Endodermal cell (in vitro differentiated cells): Measurements from ENCODE around the gene LYZ. TPM values are rescaled to one million over a fixed set of nuclear protein-coding genes. Genes with fewer than 3 reads are reported as not detected.

ENCODE experiments used
- DNase-seq: peaks from one replicate; pipeline ENCODE4 v3.0.0-alpha.2; 2017
- H3K27ac ChIP-seq: 2 replicates; pipeline ENCODE4 v1.5.1; 2013; ENCODE audit warnings: mild to moderate bottlenecking, low read depth, low read length, moderate library complexity
- H3K27me3 ChIP-seq: 2 replicates; pipeline ENCODE4 v1.6.1; 2013; ENCODE audit warnings: mild to moderate bottlenecking, low read length, moderate library complexity; ENCODE audit not compliant: insufficient read depth, control insufficient read depth, poor library complexity, severe bottlenecking
- H3K36me3 ChIP-seq: 2 replicates; pipeline ENCODE4 v1.7.0; 2013; ENCODE audit warnings: mild to moderate bottlenecking, low read length, moderate library complexity; ENCODE audit not compliant: control insufficient read depth, insufficient read depth
- H3K4me1 ChIP-seq: one replicate; pipeline ENCODE4 v1.7.0; 2013; ENCODE audit warnings: low read length; ENCODE audit not compliant: control insufficient read depth, insufficient read depth
- H3K4me3 ChIP-seq: 2 replicates; pipeline ENCODE4 v1.5.1; 2013; ENCODE audit warnings: mild to moderate bottlenecking, low read length, moderate library complexity
- H3K9ac ChIP-seq: 2 replicates; pipeline ENCODE4 v1.6.1; 2013; ENCODE audit warnings: mild to moderate bottlenecking, low read length, moderate library complexity; ENCODE audit not compliant: poor library complexity, severe bottlenecking; ENCODE audit errors: extremely low read depth
- H3K9me3 ChIP-seq: 2 replicates; pipeline ENCODE4 v1.6.1; 2013; ENCODE audit warnings: mild to moderate bottlenecking, low read length, moderate library complexity; ENCODE audit not compliant: control insufficient read depth
- H3K27ac Mint-ChIP-seq: 2 replicates; pipeline ENCODE4 v1.8.0; 2020; ENCODE audit warnings: mixed read lengths
- H3K27me3 Mint-ChIP-seq: 2 replicates; pipeline ENCODE4 v1.8.0; 2021; ENCODE audit warnings: mild to moderate bottlenecking, mixed read lengths; ENCODE audit not compliant: insufficient read depth
- H3K36me3 Mint-ChIP-seq: 2 replicates; pipeline ENCODE4 v1.8.0; 2020; ENCODE audit warnings: low read depth, mixed read lengths
- H3K4me1 Mint-ChIP-seq: 2 replicates; pipeline ENCODE4 v1.8.0; 2020; ENCODE audit warnings: mixed read lengths
- H3K4me3 Mint-ChIP-seq: 2 replicates; pipeline ENCODE4 v1.8.0; 2020; ENCODE audit warnings: mild to moderate bottlenecking, moderate library complexity, mixed read lengths
- H3K9me3 Mint-ChIP-seq: 2 replicates; pipeline ENCODE4 v1.8.0; 2020; ENCODE audit warnings: mild to moderate bottlenecking, mixed read lengths
- WGBS, 2 experiments: methylation state at CpG; one replicate each; pipeline versions ENCODE4 v1.1.5 to v1.1.7; 2013; ENCODE audit warnings: missing lambda C conversion rate in 2 of 2, mixed read lengths in 1 of 2; ENCODE audit not compliant: insufficient coverage in 1 of 2, insufficient read length in 1 of 2; 5-methylcytosine and 5-hydroxymethylcytosine counted together
- total RNA-seq, 2 donors: library from RNA; stranded (reverse); fragmentation: NEBNext Ultra II Directional in 1 of 2; extraction: Animal tissue kit (Norgen Biotek cat#: 25700) in 1 of 2; gene quantifications; 2 replicates in 1 of 2; 3 replicates in 1 of 2; pipeline ENCODE4 v1.2.1, GENCODE V29; 2021
- TF ChIP-seq, protein P1 (sequence below): fragments of 200-600 bp; sonication (generic); conservative IDR thresholded peaks from 2 replicates; pipeline ENCODE4 v1.5.0; 2021; ENCODE audit warnings: antibody characterized with exemption, mild to moderate bottlenecking

Gene LYZ
- total RNA-seq, 2 donors from 2014 or later, result not detected

DNA sequence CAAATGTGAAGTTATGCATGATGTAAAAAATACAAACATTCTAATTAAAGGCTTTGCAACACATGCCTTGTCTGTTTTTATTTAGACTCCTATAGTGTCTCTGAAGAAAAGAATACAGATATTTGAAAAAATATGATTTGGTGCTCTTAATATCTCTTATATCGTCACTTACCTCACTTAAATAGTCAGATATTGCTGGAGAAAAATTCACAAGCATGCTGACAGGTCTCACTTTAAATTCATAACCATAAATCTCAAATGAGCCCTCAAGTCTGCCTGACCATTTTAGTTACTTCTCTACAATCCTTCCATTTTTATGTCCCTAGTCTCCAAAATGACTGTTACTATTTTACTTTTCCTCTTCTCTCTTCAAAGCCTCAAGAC is 6.0 kb downstream of the LYZ start:
- DNase-seq, result no peak
- 94% methylated on average over 1 of the region's 1 CpG; no CpG with 5 or more reads in 1 of the 2 experiments for whole genome bisulfite sequencing, 2 experiments
- no peaks in the 10 kb centered on the region for H3K36me3 Mint-ChIP-seq
- TF ChIP-seq, protein P1, sequence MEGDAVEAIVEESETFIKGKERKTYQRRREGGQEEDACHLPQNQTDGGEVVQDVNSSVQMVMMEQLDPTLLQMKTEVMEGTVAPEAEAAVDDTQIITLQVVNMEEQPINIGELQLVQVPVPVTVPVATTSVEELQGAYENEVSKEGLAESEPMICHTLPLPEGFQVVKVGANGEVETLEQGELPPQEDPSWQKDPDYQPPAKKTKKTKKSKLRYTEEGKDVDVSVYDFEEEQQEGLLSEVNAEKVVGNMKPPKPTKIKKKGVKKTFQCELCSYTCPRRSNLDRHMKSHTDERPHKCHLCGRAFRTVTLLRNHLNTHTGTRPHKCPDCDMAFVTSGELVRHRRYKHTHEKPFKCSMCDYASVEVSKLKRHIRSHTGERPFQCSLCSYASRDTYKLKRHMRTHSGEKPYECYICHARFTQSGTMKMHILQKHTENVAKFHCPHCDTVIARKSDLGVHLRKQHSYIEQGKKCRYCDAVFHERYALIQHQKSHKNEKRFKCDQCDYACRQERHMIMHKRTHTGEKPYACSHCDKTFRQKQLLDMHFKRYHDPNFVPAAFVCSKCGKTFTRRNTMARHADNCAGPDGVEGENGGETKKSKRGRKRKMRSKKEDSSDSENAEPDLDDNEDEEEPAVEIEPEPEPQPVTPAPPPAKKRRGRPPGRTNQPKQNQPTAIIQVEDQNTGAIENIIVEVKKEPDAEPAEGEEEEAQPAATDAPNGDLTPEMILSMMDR, result no peak
- H3K27me3 ChIP-seq, result no peaks in the 10 kb centered on the region
- H3K9me3 ChIP-seq, result no peaks in the 10 kb centered on the region
- H3K9me3 Mint-ChIP-seq, result no peaks in the 10 kb centered on the region
- H3K36me3 ChIP-seq, result no peaks in the 10 kb centered on the region
- peaks cover 8% of the 10 kb centered on the region for H3K4me1 ChIP-seq
- H3K27ac Mint-ChIP-seq, result peak overlapping the region; percentile 1
- H3K4me3 ChIP-seq, result no peak overlapping the region
- no peak overlapping the region for H3K4me3 Mint-ChIP-seq
- no peak overlapping the region for H3K9ac ChIP-seq
- no peak overlapping the region for H3K27ac ChIP-seq
- H3K27me3 Mint-ChIP-seq, result no peaks in the 10 kb centered on the region
- H3K4me1 Mint-ChIP-seq, result peaks cover 13% of the 10 kb centered on the region

DNA sequence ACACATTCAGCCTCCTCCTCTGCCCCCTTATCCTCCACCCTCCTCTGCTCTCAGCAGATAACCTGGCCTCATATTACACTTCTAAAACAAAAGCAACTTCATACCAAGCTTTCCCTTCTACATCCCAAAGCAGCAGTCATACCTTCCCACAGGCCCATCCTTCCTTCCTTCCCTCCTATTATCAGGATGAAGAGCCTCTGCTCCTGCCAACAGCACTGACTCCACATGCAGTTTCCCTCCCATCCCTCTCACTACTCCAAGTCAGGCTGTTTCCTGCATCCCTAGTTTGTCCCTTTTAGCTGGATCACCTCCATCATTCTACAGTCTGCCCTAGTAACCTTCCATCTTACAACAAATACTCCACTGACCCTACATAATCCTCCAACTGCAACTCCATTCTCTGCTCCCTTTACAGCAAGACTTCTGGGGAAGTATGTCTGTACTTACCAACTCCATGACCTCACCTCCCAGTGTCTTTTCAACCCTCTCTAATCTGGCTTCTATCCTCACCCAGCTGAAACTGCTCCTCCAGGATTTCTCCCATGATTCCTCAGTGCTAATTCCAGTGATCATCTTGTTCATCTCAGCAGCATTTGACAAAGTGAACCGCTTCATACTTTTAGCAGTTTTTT is 6.5 kb downstream of the LYZ start:
- Mint-ChIP-seq H3K4me1 (peaks cover 16% of the 10 kb centered on the region), H3K36me3 (no peaks in the 10 kb centered on the region), H3K4me3 (no peak overlapping the region), H3K9me3 (no peaks in the 10 kb centered on the region), H3K27ac (peak overlapping the region; percentile 1), H3K27me3 (no peaks in the 10 kb centered on the region)
- peak; percentile 58 for DNase-seq
- no peak overlapping the region for H3K27ac ChIP-seq
- peaks cover 8% of the 10 kb centered on the region for H3K4me1 ChIP-seq
- no peaks in the 10 kb centered on the region for H3K36me3 ChIP-seq
- WGBS, 2 experiments, result 92 to 100% methylated on average over 1 of the region's 1 CpG
- H3K27me3 ChIP-seq, result no peaks in the 10 kb centered on the region
- TF ChIP-seq, protein P1, result no peak
- no peak overlapping the region for H3K9ac ChIP-seq
- no peak overlapping the region for H3K4me3 ChIP-seq
- H3K9me3 ChIP-seq, result no peaks in the 10 kb centered on the region

DNA sequence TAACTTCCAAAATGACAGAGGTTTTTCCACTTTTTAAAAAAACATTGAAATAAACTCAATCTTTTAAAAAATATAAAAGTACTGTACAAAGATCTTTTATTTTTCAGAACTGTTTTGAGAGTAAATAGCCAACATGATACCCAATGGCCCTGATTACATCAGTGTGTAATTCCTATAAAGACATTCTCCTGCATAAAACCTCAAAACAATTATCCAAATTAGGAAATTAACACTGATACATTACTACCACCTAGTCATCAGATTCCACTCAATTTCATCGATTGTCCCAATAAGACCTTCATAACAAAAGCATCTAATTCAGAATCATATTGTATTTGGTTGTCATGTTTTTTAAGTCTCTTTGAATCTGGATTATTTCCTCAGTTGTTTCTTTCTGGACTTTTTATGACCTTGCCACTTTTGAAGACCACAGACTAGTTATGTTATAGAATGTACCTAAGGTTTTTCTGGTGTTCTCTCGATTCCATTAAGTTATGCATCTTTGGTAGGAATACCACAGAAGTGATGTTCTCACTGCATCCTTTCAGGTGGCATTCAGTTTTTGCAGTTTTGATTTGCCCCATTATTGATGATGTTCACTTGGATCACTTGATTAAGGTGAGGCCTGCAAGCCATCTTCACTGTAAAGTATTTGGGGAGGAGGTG is 7.3 kb downstream of the LYZ start:
- H3K27me3 ChIP-seq, result no peaks in the 10 kb centered on the region
- H3K9me3 Mint-ChIP-seq, result no peaks in the 10 kb centered on the region
- no peak overlapping the region for H3K27ac Mint-ChIP-seq
- no peaks in the 10 kb centered on the region for H3K27me3 Mint-ChIP-seq
- DNase-seq, result no peak
- H3K27ac ChIP-seq, result no peak overlapping the region
- no peaks in the 10 kb centered on the region for H3K9me3 ChIP-seq
- peaks cover 4% of the 10 kb centered on the region for H3K36me3 Mint-ChIP-seq
- 88 to 100% methylated on average over 2 of the region's 2 CpGs for WGBS, 2 experiments
- H3K36me3 ChIP-seq, result no peaks in the 10 kb centered on the region
- peaks cover 21% of the 10 kb centered on the region for H3K4me1 Mint-ChIP-seq
- no peak overlapping the region for H3K4me3 ChIP-seq
- H3K4me3 Mint-ChIP-seq, result no peak overlapping the region
- TF ChIP-seq, protein P1, result no peak
- no peak overlapping the region for H3K9ac ChIP-seq
- peaks cover 8% of the 10 kb centered on the region for H3K4me1 ChIP-seq
